ENCODE results near the gene PDLIM5.

DNA sequence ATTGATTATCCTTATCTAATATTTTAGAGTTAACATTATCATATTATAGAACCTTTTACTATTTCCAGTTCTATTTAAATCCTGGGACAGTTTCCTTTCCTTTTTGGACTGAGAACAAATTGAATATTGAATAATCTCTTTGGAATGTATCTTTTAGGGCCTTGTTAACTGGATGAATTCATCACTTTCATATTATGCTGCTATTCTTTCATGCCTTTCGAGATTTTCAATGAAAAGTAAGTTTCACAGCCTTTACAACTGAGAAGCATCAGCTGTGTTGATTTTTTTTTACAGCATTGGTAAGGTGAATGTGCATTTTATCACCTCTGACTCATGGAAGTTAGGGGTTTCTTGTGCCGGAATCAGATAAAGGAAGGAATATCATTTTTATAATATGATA, 39.6 kb downstream of the PDLIM5 start:
- TF ChIP-seq, protein P1, sequence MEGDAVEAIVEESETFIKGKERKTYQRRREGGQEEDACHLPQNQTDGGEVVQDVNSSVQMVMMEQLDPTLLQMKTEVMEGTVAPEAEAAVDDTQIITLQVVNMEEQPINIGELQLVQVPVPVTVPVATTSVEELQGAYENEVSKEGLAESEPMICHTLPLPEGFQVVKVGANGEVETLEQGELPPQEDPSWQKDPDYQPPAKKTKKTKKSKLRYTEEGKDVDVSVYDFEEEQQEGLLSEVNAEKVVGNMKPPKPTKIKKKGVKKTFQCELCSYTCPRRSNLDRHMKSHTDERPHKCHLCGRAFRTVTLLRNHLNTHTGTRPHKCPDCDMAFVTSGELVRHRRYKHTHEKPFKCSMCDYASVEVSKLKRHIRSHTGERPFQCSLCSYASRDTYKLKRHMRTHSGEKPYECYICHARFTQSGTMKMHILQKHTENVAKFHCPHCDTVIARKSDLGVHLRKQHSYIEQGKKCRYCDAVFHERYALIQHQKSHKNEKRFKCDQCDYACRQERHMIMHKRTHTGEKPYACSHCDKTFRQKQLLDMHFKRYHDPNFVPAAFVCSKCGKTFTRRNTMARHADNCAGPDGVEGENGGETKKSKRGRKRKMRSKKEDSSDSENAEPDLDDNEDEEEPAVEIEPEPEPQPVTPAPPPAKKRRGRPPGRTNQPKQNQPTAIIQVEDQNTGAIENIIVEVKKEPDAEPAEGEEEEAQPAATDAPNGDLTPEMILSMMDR (IDR thresholded peaks at IDR 0.05 in 4 of 5, conservative IDR thresholded peaks at IDR 0.05 in 1 of 5) = no peak
- TF ChIP-seq POLR2A (IDR thresholded peaks at IDR 0.05) = no peak
